ENCODE data around the gene C4orf51.

The C4orf51 gene

GRCh38 chr4:145769450-145770037 is 89.6 kb downstream of the C4orf51 start:
- in situ Hi-C loops (cut with MboI; ENCODE audit: low sequenced_read_pairs, unreplicated experiment), result no loop called here
- no peak for TF ChIP-seq CTCF (IDR thresholded peaks at IDR 0.05; ENCODE audit: borderline replicate concordance, control extremely low read depth, extremely low read depth, insufficient read depth, missing control alignments)
- no peak for DNase-seq (ENCODE audit: low spot score)

- TF ChIP-seq CTCF (IDR thresholded peaks at IDR 0.05; ENCODE audit: borderline replicate concordance, control extremely low read depth, extremely low read depth, insufficient read depth, missing control alignments), result no peak
- in situ Hi-C loops (cut with MboI; ENCODE audit: low sequenced_read_pairs, unreplicated experiment), result no loop called here
- no peak for DNase-seq (ENCODE audit: low spot score)
Measured at GRCh38 chr4:145770124-145770523, 90.2 kb downstream of the C4orf51 start.

DNA sequence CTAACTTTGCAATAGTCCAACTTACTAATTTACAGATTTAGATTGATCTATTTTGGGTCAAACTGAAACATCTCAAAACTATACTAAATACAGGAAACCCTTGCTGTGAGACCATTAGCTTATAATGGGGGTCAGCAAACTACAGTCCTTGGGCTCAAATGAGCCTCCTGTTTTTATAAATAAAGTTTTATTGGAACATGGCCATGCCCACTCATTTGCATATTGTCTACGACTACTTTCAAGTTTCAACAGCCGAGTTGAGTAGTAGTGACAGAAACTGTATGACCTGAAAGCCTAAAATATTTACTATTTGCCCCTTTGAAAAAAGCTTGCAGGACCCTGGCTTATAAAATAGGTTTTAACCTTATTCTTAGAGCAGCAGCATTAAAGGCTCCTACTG is 92.4 kb downstream of the C4orf51 start:
- no peak for DNase-seq (ENCODE audit: low spot score)
- in situ Hi-C loops (cut with MboI; ENCODE audit: low sequenced_read_pairs, unreplicated experiment), result no loop called here
- no peak for TF ChIP-seq CTCF (IDR thresholded peaks at IDR 0.05; ENCODE audit: borderline replicate concordance, control extremely low read depth, extremely low read depth, insufficient read depth, missing control alignments)

- no peak for TF ChIP-seq CTCF (IDR thresholded peaks at IDR 0.05; ENCODE audit: borderline replicate concordance, control extremely low read depth, extremely low read depth, insufficient read depth, missing control alignments)
- no peak for DNase-seq (ENCODE audit: low spot score)
- in situ Hi-C loops (cut with MboI; ENCODE audit: low sequenced_read_pairs, unreplicated experiment), result no loop called here
Measured at GRCh38 chr4:145773581-145774234, 93.8 kb downstream of the C4orf51 start.

DNA sequence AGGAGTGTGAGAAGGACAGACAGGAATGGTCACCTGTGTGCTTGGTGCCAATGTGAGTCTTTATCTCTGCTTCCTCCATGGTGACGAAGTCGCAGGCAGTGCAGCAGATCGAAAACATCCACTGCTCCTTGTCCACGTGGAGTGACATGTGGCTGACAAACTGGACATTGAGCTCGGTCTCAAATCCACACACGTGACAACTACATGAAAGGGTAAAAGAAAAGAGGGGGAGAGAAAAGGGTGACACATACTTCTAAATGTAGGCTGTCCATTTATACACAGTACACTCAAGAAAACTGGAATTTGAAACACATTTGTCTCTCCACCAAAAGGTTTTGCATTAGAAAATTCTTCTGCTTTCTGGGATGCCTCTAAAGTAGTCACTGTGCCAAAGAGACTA is 94.5 kb downstream of the C4orf51 start:
- no peak for TF ChIP-seq CTCF (IDR thresholded peaks at IDR 0.05; ENCODE audit: borderline replicate concordance, control extremely low read depth, extremely low read depth, insufficient read depth, missing control alignments)
- DNase-seq (ENCODE audit: low spot score), result no peak
- in situ Hi-C loops (cut with MboI; ENCODE audit: low sequenced_read_pairs, unreplicated experiment), result no loop called here

DNA sequence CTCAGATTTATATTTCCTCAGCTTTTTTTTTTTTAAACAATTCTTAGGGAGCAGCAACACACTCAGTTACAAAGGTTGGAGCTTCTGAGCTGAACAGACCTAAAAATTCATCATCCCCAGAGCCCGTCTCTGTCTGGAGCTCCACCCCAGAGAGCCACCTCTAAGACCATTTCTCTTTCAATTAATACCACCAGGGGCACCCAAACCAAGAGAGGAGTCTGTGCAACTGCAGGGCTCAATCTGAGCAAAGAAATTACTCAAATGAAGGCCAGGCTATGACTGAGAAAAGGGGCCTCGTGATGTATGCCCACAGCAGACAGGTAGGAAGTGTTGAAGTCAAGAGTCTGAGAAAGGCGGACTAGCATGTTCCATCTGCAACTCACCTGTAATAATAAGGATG is 95.5 kb downstream of the C4orf51 start:
- no peak for TF ChIP-seq CTCF (IDR thresholded peaks at IDR 0.05; ENCODE audit: borderline replicate concordance, control extremely low read depth, extremely low read depth, insufficient read depth, missing control alignments)
- in situ Hi-C loops (cut with MboI; ENCODE audit: low sequenced_read_pairs, unreplicated experiment), result no loop called here

More for the DNA sequence above, 95.5 kb downstream of the C4orf51 start:
- no peak for DNase-seq (ENCODE audit: low spot score)

All from GM13976 (cell line).